Memory B cell (primary cell): ENCODE data around the gene WDFY2.

ENCODE experiments used
- ATAC-seq: fragments of 150-1000 bp; cut with Tn5 transposase; 2 replicates; pipeline ENCODE4 v1.10.0; 2021; ENCODE audit warnings: low read depth, mild to moderate bottlenecking, moderate library complexity
- DNase-seq, 2 donors: peaks; one replicate each; pipeline ENCODE4 v3.0.0; 2022; ENCODE audit warnings: low spot score in 2 of 2
- H3K27ac Mint-ChIP-seq: one replicate; pipeline ENCODE4 v1.8.0; 2022; ENCODE audit warnings: mild to moderate bottlenecking, moderate library complexity, mixed read lengths
- H3K27me3 Mint-ChIP-seq: one replicate; pipeline ENCODE4 v1.8.0; 2022; ENCODE audit warnings: mixed read lengths
- H3K36me3 Mint-ChIP-seq: one replicate; pipeline ENCODE4 v1.8.0; 2022; ENCODE audit warnings: mild to moderate bottlenecking, mixed read lengths
- H3K4me1 Mint-ChIP-seq: one replicate; pipeline ENCODE4 v1.8.0; 2022; ENCODE audit warnings: mixed read lengths
- H3K4me3 Mint-ChIP-seq: one replicate; pipeline ENCODE4 v1.8.0; 2022; ENCODE audit warnings: mild to moderate bottlenecking, moderate library complexity, mixed read lengths
- H3K9me3 Mint-ChIP-seq: one replicate; pipeline ENCODE4 v1.8.0; 2022; ENCODE audit warnings: mixed read lengths

The WDFY2 gene

GRCh38 chr13:51795419-51795818, 211.2 kb downstream of the WDFY2 start:
- Mint-ChIP-seq H3K27me3 (no peaks in the 10 kb centered on the region), H3K36me3 (peaks cover 10% of the 10 kb centered on the region), H3K27ac (peak overlapping the region; percentile 86), H3K4me3 (no peak overlapping the region), H3K4me1 (peaks cover 28% of the 10 kb centered on the region), H3K9me3 (no peaks in the 10 kb centered on the region)
- no peak for DNase-seq
- ATAC-seq, result no peak

DNA sequence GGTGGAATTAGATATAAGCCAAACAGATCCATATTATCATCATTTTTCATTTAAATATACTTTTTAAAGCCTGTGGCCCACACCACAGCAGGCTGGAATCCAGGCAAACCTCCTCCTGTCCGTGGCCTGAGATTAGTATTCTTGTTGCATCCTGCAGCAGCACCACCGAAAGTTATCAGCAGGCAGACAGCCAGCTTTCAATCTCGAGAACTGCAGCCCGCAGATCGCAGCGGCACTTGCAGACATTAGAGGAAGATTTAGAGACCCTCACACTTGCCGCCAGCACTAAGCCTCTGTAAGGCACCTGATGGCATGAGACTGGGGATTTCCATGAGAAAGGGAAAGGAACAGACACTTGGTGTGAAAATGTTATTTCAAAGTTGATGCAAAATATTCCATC, 212.3 kb downstream of the WDFY2 start:
- H3K27me3 Mint-ChIP-seq, result no peaks in the 10 kb centered on the region
- no peak overlapping the region for H3K4me3 Mint-ChIP-seq
- peaks cover 7% of the 10 kb centered on the region for H3K36me3 Mint-ChIP-seq
- ATAC-seq, result no peak
- no peaks in the 10 kb centered on the region for H3K9me3 Mint-ChIP-seq
- peaks cover 28% of the 10 kb centered on the region for H3K4me1 Mint-ChIP-seq
- no peak overlapping the region for H3K27ac Mint-ChIP-seq
- DNase-seq, result no peak

DNA sequence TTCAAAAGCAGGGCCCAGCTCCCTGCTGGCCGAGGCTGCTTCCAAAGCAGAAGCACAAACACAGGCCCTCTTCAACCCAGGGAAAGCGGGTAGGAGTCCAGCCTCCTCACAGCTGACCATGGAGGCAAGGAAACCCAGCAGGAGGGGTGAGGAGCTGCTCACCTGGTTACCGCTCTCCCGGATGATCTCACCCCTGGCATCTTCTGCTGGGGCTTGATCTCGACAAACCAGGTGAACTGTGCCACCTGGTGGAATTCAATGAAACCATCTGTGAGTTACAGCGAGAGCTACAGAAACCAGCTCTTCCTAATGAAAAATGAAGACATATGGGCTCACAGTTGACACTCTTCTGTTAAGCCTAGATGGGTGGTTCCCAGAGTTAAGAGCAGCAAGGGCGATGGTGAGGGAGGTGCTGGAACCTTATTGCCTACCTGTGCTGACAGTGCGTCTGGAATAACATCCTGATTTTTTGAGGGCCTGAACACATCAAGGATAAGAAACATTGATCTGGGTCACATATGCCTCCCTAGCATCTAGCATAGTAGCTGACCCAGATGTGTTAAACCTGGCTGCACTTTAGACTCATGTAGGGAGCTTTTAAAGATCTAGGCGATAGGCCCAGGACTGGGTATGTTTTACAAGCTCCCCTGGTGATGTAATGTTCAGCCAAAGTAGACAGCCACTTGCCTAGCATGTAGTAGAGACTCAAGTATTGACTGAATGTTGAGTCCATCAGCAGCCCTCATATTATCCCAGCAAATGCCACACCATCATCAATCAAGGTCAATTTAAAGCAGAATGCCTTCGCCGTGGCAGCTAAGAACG, 213.6 kb downstream of the WDFY2 start:
- H3K4me3 Mint-ChIP-seq, result no peak overlapping the region
- peaks cover 4% of the 10 kb centered on the region for H3K36me3 Mint-ChIP-seq
- DNase-seq (peak; percentile 44 to 56), ATAC-seq (peak; percentile 48)
- no peaks in the 10 kb centered on the region for H3K9me3 Mint-ChIP-seq
- peak overlapping the region; percentile 78 for H3K27ac Mint-ChIP-seq
- no peaks in the 10 kb centered on the region for H3K27me3 Mint-ChIP-seq
- peaks cover 34% of the 10 kb centered on the region for H3K4me1 Mint-ChIP-seq

DNA sequence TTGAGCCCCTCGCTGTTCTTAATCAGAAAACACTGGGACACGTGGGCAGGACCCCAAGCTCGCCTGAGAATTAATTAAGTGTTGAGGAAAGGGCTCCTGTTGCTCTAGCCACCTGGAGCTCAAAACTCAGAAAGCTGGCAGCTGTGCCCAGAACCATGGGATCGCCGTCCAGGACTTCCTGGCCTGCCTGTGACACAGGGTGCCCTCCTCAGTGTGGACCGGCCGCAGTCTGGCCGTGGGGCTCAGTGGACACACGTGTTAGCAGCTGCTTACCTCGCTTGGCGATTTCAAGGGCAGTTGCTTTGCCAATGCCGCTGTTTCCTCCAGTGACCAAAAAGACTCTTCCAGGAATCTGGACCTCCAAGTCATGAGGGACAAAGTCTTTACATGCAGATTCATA, 215.0 kb downstream of the WDFY2 start:
- no peak for ATAC-seq
- Mint-ChIP-seq H3K27ac (no peak overlapping the region), H3K36me3 (peaks cover 2% of the 10 kb centered on the region), H3K9me3 (no peaks in the 10 kb centered on the region), H3K4me1 (peaks cover 26% of the 10 kb centered on the region), H3K4me3 (no peak overlapping the region), H3K27me3 (no peaks in the 10 kb centered on the region)
- no peak for DNase-seq

GRCh38 chr13:51800486-51800885, 216.2 kb downstream of the WDFY2 start:
- ATAC-seq (no peak), DNase-seq (no peak)
- Mint-ChIP-seq H3K4me1 (peaks cover 23% of the 10 kb centered on the region), H3K27me3 (no peaks in the 10 kb centered on the region), H3K27ac (no peak overlapping the region), H3K9me3 (no peaks in the 10 kb centered on the region), H3K36me3 (peaks cover 2% of the 10 kb centered on the region), H3K4me3 (no peak overlapping the region)

DNA sequence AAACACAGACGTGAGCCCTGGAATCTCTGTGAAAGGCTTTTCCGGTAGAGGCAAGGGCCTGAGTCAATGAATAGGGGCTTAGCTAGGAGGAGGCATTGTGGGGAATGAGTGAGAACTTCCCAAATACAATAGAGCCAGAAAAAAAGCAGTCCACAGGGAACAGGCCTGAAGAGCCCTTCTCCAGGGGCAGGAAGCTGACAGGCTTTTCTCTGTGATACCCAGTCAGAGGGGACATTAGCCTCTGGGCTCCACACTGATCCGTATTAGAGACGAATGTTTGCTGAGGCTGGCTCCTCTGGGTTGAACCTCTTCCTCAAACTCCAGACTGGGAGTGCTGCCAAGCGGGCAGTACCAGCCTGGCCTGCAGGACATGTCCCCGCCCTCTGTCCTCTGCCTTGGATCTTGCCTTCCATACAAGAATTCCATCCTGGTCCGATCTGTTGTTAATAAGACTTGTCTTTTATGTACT, 217.4 kb downstream of the WDFY2 start:
- Mint-ChIP-seq H3K36me3 (peaks cover 2% of the 10 kb centered on the region), H3K27ac (peak overlapping the region; percentile 100), H3K4me1 (peaks cover 23% of the 10 kb centered on the region), H3K9me3 (no peaks in the 10 kb centered on the region), H3K4me3 (no peak overlapping the region), H3K27me3 (no peaks in the 10 kb centered on the region)
- DNase-seq (no peak), ATAC-seq (no peak)

DNA sequence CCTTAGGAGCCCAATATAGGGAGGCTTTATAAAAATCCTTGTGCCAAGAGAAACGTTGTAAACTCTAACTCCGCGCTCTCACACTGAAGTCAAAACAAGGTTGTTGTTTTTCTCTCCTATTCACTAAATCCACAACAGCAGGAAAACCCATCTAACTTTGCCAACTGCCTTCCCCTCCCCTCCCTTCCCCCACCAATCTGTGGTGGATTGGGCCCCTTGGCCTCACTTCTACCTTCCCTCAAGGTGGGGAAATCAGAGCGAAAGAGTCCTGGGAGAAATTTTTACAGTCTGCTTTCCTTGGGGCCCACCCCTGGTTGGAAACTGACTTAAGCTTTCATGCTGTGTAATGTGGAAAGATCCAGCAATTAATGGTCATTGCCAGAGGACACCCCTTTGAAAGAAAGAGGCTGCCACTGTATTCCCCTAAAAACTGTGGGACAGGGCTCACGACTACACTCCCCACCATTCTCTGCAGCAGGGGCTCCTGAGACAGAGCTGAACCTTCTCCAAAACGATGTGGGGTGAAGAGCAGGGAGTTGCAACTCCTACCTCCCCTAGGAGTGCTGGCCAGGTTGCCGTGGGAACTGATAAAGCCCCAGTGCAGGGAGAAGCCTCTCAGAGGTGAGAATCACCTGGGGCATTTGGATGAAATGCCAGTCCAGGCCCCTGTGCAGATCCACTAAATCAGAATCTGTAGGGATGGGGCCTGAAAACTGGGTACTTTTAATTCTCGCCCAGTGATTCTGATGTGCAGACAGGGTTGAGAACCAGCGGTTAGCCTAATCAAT, 218.6 kb downstream of the WDFY2 start:
- Mint-ChIP-seq H3K27ac (peak overlapping the region; percentile 100), H3K4me1 (peaks cover 20% of the 10 kb centered on the region), H3K9me3 (no peaks in the 10 kb centered on the region)

GRCh38 chr13:51803422-51804294, 219.4 kb downstream of the WDFY2 start, which contains the start of gene DHRS12:
Gene DHRS12, minus strand, starts transcription at chr13:51804163. Its CDS starts 4,504 bp downstream, at chr13:51799659.
- no peaks in the 10 kb centered on the region for H3K27me3 Mint-ChIP-seq
- no peaks in the 10 kb centered on the region for H3K9me3 Mint-ChIP-seq
- H3K27ac Mint-ChIP-seq, result peak within 1 kb of the TSS; percentile 100
- H3K4me3 Mint-ChIP-seq, result peak within 1 kb of the TSS; percentile 91
- H3K4me1 Mint-ChIP-seq, result peaks cover 19% of the 10 kb centered on the region
- DNase-seq, result peak; percentile 83 to 87
- H3K36me3 Mint-ChIP-seq, result no peaks in the 10 kb centered on the region
- ATAC-seq, result peak; percentile 77

More for the DNA sequence above, 218.6 kb downstream of the WDFY2 start:
- Mint-ChIP-seq H3K4me3 (peak overlapping the region; percentile 91), H3K36me3 (no peaks in the 10 kb centered on the region), H3K27me3 (no peaks in the 10 kb centered on the region)
- DNase-seq (no peak), ATAC-seq (no peak)

GRCh38 chr13:51804295-51805172, 220.3 kb downstream of the WDFY2 start:
- no peaks in the 10 kb centered on the region for H3K36me3 Mint-ChIP-seq
- peak overlapping the region; percentile 91 for H3K4me3 Mint-ChIP-seq
- peaks cover 19% of the 10 kb centered on the region for H3K4me1 Mint-ChIP-seq
- H3K27ac Mint-ChIP-seq, result peak overlapping the region; percentile 100
- no peaks in the 10 kb centered on the region for H3K27me3 Mint-ChIP-seq
- no peak for DNase-seq
- no peak for ATAC-seq
- no peaks in the 10 kb centered on the region for H3K9me3 Mint-ChIP-seq

DNA sequence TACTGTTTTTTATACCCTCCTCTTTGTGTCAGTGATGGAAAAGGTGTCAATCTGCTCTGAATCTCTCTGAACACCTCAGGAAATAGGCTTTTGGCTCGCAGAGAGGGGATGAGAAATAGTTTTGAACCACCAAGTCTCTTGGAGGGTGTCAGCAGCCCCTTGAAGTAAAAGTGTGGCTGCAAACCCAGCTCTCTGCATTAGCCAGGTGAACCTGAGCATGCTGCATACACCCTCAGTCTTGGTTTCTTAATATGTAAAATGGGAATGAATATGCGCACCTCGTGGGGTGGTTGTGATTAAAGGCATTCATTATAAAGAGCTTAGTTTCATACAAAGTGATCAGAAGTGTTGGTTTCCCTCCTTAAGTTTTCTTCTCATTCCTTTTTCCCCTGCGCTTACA, 221.1 kb downstream of the WDFY2 start:
- peak overlapping the region; percentile 91 for H3K4me3 Mint-ChIP-seq
- H3K27me3 Mint-ChIP-seq, result no peaks in the 10 kb centered on the region
- DNase-seq (no peak), ATAC-seq (no peak)
- peaks cover 19% of the 10 kb centered on the region for H3K4me1 Mint-ChIP-seq
- H3K36me3 Mint-ChIP-seq, result no peaks in the 10 kb centered on the region
- peak overlapping the region; percentile 100 for H3K27ac Mint-ChIP-seq
- H3K9me3 Mint-ChIP-seq, result no peaks in the 10 kb centered on the region

DNA sequence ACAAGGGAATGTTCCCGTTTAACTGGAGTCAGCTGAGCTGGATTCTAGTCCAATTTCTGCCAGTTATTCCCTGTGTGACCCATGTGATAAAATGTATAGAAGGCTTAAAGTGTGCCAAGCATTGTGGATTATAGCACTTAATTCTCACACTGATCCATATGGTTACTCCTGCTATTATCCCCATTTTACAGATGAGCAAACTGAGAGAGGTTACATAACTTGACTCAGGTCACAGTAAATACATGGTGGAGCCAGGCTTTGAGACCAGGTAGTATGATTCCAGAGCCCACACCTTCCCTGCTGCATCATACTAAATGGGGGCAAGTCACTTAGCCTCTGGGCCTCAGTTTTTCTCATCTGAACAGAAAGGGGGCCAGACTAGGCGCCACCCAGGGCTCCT, 221.7 kb downstream of the WDFY2 start:
- Mint-ChIP-seq H3K4me1 (peaks cover 19% of the 10 kb centered on the region), H3K9me3 (no peaks in the 10 kb centered on the region), H3K36me3 (no peaks in the 10 kb centered on the region), H3K27ac (peak overlapping the region; percentile 100), H3K4me3 (no peak overlapping the region), H3K27me3 (no peaks in the 10 kb centered on the region)
- no peak for DNase-seq
- ATAC-seq, result no peak

DNA sequence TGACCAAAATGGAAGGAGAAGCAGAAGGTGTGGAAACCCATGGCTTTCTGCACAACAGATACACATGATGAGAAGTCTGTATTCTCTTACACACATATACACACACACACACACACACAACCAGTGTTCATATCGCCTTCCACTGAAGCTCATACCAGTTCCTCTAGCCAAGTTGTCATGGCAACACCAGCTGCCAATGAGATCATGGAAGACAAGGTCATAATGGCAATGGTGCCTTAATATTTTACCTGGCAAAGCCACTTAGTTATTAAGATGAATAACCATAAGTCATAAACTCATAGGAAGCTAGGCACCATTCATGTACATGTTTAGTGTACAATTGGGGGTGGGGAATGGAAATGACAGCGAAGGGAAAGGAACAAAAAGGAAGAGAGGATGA, 222.3 kb downstream of the WDFY2 start:
- H3K4me3 Mint-ChIP-seq, result no peak overlapping the region
- peak overlapping the region; percentile 100 for H3K27ac Mint-ChIP-seq
- H3K9me3 Mint-ChIP-seq, result no peaks in the 10 kb centered on the region
- H3K4me1 Mint-ChIP-seq, result peaks cover 20% of the 10 kb centered on the region
- ATAC-seq (no peak), DNase-seq (no peak)
- no peaks in the 10 kb centered on the region for H3K36me3 Mint-ChIP-seq
- H3K27me3 Mint-ChIP-seq, result no peaks in the 10 kb centered on the region

DNA sequence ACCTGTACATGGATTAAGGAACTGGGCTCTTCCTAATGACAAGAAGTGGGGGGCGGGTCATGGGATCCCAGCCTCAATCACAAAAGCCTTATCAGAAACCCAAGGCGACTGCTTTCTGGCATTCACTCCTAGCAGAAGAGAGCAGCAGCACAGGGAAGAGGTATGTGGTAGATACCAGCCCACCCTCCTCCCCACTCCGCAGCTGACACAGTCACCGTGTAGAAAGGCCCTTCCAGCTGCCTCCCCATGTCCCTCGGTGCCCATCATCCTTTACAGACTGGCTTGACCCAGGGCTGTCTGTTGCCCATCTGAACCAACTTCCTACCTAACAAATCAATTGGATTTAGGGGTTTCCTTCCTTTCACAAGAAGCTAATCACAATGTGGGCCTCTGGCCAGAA, 222.8 kb downstream of the WDFY2 start:
- Mint-ChIP-seq H3K4me1 (peaks cover 22% of the 10 kb centered on the region), H3K9me3 (no peaks in the 10 kb centered on the region), H3K27ac (peak overlapping the region; percentile 100), H3K36me3 (no peaks in the 10 kb centered on the region), H3K27me3 (no peaks in the 10 kb centered on the region), H3K4me3 (no peak overlapping the region)
- DNase-seq, result no peak
- ATAC-seq, result no peak
